Stimulated activated CD4-positive, alpha-beta T cell treated with anti-CD3 and anti-CD28 coated beads, Interleukin-4, amount 100 ng/mL, for 4 hours (primary cell): ENCODE results near the gene AMOTL2.

ENCODE experiments used
- DNase-seq, 2 experiments: peaks; one replicate each; pipeline ENCODE4 v3.0.0-alpha.2; 2020

AMOTL2 gene

DNA sequence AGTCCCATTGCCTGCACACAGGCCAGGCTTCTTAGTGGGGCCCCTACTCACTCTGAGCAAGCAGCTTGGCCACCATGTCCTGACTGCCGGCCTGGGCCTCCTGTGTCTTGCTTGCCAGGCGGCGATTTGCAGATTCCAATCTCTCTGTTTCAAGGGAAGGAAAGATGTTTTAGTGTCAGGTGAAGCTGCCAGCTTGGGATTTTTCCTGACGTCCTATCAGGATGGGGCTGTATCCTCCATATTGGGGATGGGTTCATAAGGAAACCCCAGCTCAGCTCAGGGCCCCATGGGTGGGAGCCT is 8.5 kb downstream of the AMOTL2 start:
- no peak for DNase-seq

DNA sequence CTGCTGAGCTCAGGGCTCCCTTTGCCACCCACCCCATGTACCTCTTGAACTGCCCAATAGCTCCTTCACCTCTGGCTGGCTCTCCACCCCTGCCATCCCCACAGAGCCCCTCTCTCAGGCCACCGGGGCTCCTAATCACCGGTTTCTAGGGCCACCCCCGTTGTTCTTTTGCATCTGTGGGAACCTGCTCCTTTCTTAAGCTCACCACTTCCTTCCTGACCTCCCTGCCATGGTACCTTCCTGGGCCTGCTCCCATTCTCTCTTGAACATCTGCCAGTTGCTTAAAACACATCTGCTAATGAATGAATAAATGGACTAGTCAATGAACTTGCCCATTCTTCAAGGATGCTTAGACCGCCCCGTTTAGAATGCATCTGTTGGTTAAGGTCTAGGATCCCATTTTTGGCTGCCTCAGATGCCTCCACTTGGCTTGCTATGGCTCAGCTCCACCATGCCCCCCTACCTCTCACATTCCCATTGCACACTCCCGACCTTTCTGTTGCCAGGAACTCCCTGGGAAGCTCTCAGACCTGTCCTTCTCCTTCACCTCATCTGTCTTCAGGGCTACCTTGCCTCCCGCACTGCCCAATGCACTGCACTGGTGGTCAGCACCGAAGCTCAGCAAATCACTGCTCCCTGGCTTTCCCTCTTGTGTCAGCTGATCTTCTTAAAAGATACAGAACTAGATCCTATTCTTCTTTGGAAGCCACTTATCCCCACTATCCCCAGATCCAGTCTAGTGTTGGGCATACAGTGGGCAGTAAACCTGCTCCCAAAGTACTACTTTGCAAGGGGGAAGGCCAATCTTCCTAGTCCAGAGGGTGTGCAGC is 9.1 kb downstream of the AMOTL2 start:
- DNase-seq: no peak

DNA sequence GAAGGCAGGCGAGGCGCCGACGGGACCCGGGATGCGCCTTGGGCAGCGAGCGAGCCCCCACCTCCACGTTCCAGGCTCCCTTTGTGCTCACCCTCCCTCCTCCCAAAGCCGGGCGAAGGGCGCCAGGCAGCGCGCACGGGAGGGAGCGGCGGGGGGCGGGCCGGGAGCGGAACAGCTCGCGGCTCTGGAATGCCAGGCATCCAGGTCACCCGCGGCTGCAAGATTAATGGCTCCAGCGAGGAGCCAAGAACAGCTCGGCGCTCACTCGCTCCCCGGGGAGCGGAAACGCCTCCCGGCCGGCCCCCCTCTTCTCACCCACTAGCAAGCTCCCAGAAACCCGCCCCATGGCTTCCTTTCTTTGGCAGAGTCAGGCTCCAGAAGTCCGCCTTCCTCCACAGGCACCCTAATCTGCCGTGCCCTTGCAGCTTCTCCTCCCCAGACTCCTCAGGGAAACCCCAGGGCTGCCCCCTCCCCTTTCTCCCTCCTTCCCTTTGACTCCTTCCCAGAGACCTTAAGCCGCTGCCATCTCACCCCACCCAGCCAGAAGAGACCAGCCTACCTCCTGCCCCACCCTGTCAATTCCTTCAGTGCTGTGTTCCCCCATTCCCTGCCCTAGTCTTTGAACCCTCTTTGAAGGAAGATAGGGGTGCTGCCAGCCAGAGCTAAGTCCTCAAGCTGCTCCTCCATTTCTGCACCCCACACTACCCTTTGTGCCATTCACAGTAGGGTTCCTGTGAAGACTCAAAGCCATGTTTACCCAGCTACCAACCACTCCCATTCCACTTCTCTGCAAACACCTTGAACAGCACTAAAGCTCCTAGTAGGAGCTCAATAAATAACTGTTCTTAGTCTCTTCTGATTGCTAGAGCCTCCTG is 9.9 kb downstream of the AMOTL2 start:
- DNase-seq: no peak

DNA sequence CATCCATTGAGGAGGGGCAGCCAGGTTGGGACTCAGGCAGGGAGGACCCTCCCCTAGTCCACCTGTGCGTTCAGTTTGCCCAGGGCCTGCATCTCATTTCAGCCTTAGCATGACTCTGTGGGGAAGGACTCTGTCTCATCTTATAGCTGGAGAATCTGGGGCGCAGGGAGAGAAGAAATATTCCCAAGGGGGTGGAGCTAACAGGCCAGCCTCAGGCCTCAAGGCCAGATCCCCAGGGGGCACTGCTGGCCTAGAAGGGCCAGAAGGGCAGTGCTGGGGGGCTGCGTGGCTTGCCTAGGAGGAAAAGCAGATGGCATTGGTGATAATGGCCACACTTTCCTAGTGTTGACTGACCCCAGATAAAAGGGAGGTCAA is 10.9 kb downstream of the AMOTL2 start:
- DNase-seq: no peak

DNA sequence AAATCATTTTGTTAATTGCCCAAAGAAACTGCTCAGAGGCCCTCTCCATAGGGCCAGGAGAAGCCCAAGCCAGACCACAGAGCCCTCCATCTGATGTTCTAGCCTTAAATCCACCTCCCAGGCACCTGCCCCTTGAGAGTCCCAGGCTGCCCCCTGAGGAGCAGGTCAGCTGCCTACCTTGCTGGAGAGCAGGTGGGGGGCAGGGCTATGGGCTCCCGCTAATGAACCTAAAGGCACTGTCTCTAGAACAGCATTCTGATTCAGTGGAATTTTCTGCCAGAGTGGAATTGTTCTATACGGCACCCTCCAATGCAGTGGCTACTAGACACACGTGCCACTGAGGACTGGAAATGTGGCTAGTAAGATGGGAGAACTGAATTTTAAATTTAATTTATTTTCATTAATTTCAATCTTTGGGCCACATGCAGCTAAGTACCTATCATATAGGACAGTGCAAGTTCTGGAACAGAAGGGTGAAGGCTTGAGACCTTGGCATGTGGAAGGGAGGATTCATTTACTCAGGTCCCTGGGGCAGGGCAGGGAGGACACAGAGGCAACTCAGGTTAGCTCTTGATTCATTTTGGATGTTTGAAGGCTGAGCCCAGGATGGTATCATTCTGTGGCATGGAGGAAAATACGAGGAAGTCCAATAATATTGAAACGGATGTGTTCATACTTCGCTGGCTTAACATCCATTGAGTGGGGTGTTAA is 11.4 kb downstream of the AMOTL2 start:
- no peak for DNase-seq

DNA sequence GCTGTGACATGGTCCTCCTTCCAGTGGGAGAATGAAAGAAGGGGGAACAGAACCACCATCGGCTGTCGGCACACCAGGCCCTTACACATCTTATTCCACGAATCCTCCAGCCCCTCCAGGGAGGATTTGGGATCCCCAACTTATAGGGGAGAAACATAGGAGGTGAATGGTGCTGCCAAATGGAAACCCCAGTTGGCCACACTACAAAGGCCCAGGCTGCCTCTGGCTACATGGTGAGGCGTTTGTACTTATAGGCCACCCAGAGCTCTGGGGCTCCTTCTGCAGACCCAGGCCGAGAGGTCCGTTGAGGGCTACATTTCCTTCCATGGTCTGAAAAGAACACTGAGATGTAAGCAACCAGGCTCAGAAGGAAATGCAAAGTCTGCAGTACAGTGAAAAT is 12.0 kb downstream of the AMOTL2 start:
- DNase-seq: no peak

DNA sequence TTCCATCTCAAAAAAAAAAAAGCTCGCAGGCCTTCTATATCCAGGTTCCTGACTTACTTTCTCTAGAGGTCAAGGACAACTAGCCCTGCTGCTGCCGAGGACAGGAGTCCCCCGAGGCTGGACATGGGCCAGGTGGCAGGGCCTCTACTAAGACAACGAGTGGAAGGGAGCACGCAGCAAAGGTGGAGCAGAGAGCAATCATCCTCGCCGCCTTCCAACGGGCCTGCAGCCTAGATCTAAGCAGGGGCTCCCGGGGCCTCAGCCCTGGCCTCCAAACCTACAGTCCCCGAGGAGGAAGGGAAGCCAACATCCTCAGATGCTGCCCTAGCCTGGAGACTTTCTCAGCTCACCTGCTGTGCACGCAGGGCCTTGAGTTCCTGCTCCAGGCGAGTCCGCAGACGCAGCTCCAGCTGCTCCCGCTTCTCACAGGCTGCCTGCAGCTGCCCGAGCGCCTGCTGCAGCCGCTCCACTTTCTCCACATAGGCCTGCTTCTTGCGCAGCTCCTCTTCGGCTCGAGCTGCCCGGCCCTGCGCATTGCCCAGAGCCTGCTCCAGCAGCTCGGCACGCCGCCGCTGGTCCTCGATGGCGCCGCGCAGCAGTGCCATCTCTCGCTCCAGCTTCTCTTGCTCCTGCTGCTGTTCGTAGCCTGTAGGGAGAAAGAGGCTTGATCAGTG is 12.9 kb downstream of the AMOTL2 start:
- no peak for DNase-seq

DNA sequence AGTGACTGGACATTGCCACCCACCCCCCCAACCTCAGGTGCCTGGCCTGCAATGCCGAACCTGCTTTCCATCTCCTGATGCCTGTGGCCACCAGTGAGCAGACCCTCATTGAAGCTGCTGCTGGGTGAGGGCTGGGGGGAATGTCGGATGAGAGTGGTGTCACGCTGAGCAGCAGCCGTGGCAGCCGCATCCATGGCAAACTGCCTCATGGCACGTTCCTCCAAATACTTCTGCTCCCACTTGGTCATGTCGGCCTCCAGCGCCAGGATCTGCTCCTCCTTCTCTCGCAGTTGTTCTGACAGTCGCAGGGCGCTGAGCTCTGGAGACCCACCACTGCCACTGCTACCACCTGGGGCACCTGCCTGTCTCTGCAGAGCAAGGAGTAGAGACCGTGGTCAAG is 14.2 kb downstream of the AMOTL2 start:
- no peak for DNase-seq

DNA sequence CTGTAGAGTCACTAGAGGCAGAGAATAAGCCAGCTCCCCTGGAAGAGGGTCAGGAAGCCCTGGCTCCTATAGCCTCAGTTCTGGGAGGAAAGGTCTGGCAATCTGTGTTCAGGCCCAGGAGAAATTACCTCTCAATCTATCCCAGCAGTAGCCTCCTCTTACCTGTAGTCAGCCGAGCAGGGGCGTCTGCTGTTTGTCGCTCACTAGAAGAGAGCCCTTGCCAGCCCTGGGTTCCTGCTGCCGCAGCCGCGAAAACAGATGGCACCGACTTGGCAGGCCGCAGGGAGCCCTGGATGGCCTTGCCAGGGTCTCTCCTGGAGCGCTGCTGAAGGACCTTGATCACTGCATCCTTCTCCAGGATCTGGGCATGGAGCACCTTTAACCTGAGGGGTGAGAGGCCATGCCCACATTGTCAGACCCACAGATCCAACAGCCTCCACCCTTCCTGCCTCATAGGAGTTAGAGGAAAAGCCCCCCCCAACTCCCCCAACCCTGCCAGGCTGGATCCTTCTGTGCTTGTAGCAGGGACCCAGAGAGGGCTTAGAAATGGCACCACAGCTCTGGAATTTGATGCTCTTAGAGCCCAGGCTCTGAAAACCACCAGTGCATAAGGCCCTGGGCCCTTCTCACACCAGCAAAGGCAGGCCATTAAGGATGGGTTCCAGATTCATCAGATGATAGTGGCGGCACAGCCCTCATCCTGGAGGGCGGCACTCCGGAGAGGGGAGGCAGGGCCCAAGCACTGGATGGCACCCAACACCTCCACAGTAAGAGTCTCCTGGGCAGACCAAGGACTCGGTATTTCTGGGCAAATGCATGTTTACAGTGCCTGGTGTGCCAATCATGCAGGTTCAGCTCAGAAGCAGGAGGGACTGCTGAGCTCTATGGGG is 14.9 kb downstream of the AMOTL2 start:
- DNase-seq: no peak

DNA sequence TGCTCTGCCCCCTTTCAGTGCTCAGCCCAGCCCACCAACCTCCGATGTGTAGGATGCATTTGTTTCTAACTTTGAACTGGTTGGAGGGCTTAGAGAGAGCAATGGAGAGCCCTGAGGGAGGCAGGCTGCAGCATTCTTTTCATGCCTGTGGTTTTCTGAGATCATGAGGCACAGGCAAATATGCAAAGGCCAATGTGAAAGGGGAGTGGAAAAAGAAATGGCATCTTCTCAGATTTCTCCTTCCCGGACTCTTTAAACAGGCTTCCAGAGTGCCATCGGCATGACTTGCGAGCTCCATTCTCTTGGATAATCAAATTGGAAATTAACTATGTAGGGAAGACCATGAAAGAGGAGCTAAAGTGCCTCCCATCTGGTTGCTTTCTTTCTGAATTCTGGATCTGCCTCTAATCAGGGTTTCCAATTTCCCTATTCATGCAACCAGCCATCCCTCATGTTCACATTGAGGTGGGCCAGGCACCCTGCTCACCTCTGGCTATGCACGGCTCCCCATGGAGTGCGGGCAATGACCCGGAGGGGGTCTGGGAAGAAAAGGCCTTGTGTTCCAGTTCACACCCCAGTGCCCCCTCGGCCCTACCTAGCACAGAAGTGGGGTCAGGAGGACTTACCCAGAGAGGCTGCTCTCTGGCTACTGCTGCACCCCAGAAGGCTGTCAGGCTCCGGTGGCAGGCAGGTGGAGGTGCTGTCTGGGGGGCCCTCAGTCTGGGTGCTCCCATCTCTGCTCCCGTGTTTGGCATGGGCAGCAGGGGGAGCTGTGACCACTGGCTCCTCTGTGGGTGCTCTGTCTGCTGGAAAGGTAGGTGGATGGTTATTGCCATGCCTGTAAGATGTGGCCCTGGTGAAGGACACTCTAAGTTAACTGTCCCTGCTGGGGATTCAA is 16.1 kb downstream of the AMOTL2 start:
- DNase-seq: no peak

DNA sequence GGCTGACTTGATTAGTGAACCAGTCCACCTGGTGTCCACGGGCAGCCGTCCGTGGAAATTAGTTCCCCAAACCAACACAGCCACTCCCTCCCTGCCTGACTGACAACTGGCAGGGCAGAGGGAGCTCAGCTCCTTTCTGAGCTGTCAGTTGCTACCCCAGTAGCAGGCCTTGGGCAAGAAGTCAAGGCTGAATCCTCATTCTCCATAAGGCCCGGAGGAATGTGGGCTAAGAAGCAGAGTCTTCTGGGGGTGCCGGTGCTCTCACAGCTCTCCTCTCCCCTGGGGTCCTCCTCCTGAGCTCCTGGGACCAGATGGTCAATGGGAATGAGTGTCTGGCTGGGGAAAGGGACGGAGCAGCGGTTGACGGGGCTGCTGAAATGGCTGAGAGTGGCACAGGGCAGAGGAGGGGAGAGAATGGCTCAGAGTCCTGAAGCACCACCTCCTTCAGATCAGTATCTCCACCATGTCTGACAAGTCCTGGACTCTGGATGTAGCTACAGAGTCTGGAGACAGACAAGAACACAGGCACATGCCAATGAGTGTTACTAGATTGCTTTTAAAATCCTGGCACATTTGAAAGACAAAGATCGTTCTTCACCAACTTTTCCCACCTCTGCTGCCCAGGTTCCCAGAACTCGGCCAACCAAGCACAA is 16.9 kb downstream of the AMOTL2 start:
- no peak for DNase-seq

DNA sequence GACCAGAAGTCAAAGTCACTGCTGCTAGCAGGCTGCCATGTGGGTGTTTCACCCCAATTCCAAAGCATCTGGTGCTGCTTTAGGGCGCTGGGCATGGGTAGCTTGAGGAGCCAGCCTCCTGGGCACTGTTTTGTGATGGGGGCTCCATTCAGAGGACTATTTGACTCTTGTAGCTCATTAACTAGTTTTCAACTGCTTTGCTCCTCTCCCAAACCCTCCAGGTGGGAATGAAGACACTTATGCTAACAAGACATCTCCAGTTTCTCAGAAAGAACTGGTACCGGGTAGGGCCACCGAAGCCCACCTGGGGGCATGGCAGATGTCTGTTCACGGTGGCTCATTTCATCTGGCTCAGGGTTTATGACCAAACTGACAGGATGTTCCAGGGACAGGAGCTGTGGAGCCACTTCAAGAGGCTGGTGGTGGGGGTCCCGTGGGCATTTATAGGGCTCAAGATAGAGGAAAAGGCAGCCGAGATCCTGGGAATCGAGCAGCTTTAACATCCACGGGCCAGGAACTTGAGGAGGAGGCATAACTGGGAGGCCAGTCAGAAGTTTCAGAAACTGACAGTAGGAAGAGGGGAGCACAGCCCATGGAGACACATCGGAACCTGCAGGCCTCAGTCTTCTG is 17.7 kb downstream of the AMOTL2 start:
- DNase-seq: no peak

DNA sequence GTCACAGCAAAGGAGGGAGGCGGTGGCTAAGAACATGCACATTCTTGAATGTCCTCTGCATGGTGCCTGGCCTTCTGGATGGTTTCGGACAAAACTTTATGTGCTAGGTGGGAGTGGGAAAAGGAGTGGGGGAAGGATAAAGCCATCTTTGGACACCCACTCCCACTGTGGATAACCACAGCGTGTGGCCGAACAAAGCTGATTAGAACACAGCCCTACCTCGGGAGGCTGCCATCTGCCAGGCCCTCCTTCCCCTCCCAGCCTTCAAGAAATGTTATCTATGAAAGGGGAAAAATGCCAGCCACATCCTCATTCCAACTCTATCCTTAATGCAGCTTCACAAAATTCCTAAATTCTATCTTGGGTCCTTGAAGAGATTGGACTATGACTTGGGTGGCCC is 18.8 kb downstream of the AMOTL2 start:
- DNase-seq: no peak

DNA sequence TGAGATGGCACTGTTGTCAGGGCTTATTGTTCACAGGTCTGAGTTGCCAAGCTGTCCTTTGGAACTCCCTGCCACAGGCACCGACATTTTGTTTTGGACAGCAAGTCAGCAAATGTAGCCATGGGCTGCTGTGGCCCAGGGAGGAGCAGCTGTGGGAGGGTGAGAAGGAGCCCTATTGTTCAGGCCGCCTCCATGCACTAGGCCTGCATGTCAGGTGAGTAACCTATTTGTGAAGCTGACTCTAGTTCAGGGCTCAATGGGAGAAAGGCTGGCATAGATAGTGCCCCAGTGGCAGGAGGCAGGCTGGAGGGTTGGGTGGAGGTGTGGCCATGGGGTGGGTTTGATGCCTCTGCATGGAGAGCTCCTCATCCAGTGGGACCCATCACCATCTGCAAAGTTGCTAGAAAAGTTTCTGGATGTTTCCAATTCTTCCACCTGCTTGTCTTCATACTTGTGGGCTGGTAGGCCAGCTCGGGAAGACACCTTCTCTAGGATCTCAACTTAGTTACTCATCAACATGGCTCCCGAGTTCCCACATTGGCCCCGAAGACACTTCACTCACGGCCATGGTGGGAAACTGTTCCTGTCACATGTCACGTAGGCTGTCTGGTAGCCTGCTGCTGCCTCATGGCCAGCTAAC is 19.5 kb downstream of the AMOTL2 start:
- no peak for DNase-seq

DNA sequence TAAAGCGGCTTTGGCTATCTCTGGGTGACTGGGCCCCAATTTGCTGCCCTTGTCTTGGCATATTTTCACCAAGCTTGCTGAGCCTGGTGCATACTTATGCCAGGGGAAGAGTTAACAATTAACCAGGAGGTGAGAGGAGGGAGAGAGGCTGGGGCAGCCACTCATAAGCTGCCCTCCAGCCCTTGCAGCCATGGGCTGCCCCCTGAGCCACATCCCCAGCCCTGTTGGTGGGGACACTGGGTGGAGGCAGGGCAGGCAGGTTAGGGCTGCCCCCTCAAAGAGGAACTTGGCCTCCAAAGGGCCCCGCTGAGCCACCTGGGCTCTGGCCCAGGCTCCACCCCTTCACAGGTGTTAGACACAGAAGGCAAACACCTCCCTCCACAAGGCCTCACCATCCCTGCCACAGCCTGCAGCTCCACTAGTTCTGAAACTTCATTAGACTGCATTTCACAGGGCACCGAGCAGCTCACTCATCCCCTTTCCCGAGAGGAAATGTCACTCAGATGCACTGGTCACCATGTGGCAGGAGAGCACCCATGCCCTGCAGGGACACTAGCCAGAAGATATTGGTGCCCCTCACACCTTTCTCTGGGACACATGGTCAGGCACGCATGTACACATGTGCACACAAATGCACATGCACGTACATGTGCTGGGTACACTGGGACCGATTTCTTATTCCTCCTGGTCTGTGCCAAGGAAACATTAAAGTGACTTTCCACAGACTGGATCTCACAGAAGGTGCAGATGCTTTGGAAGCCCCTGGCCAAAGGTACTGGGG is 20.2 kb downstream of the AMOTL2 start:
- no peak for DNase-seq

DNA sequence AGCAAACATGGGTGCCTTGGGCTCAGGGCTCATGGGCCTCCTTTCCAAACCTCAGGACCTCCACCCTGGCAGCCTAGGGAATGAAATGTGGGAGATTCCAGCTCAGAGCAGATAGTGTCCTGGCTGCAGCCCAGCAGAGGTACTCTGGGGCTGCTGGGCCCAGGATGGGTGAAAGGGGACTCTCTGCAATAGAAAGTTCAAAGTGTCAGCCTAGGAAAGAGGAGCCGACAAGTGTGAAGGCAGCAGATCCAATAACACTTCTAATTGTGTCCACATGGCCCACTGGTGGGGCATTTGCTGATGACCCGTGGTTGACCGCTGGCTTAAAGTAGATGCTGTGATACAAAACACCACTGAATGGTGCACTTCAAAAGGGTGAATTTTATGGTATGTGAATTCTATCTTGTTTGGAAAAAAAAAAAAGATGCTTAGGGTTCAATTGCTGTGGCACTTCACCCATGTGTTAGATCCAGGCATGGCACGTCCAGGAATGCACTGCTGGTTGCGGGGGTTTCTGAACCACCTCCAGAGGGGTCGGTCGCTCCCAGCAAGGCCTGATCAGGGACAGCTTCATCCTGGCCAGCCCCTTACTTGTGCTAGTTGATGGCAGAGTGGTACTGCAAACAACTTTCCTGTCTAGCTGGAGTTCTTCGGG is 20.9 kb downstream of the AMOTL2 start:
- DNase-seq: no peak

DNA sequence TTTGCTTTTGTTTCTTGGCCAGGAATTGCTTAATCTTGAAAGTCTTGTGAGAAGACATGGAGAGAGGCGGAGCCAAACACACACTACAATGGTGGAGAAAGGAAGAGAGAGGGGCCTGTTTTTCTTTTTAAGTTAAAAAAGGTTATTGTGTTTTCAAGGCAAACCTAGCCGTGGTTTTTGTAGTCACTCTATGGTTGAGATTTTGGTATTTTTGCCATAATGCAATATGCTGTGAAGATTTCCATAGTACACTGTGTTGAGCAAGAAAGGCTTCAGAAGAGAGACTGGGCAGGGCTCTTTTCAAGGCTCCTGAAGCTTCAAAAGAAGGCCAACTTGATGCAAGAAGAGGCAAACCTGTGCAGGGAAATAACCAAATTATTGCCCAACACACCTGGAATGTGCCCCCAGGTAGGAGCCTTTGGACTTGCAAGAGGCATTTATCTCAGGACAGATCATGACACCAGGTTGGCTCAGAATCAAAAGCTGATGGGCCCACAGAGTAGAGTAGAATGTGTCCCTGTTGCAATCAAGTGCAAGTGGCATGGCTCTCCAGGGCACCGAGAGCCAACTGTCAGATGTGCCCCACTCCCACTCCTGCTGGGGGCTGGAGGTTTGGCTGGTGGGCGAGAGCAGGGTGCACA is 22.1 kb downstream of the AMOTL2 start:
- DNase-seq: no peak

DNA sequence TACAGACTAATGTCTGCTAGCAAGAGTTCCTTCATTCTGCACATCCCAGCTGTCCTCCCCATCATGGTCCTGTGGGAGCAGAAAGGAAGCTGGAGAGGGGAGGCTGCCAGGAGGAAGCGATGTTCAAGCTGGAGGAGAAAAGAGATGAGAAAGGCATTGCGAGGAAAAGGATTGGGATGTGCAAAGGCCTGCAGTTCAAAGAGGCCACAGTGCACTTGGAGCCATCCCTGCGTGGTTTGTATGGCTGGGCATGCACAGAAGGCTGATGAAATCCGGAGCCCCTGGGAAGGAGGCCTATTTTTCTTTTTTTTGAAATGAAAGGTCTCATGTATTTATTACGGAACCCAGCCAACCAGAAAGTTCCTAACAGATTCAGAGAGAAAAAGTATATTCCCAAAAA is 22.8 kb downstream of the AMOTL2 start:
- no peak for DNase-seq
